CD4-positive, alpha-beta T cell treated with Interleukin-21 for 1 hour (primary cell): ENCODE measurements around the gene DAO.

Source experiments
- DNase-seq: peaks from one replicate; pipeline ENCODE4 v3.0.0-alpha.2; 2020

DAO gene

GRCh38 chr12:108928695-108929094 lies 48.8 kb downstream of the DAO start:
- no peak for DNase-seq

GRCh38 chr12:108930155-108930554 lies 50.3 kb downstream of the DAO start:
- no peak for DNase-seq

- DNase-seq: no peak
These were observed 50.9 kb downstream of the DAO start for GRCh38 chr12:108930756-108931155.

- DNase-seq: no peak
These were observed 54.1 kb downstream of the DAO start for GRCh38 chr12:108933949-108934348.

GRCh38 chr12:108935159-108935763 lies 55.4 kb downstream of the DAO start:
- no peak for DNase-seq

GRCh38 chr12:108938247-108938924 lies 58.5 kb downstream of the DAO start:
- no peak for DNase-seq

- DNase-seq: peak; percentile 35
These were observed 59.7 kb downstream of the DAO start for GRCh38 chr12:108939594-108939993.

- DNase-seq: no peak
These were observed 60.2 kb downstream of the DAO start for GRCh38 chr12:108940138-108940537.

- DNase-seq: no peak
These were observed 67.2 kb downstream of the DAO start for GRCh38 chr12:108947097-108947496.

- no peak for DNase-seq
These were observed 68.5 kb downstream of the DAO start for GRCh38 chr12:108948367-108948766.

GRCh38 chr12:108949976-108950375 lies 70.1 kb downstream of the DAO start:
- DNase-seq: no peak
